ENCODE measurements around the gene UST.
"Not testable (repeated sequence)": the region's sequence is repeated elsewhere in the genome, so short reads cannot be mapped to it uniquely, and the experiment has no call there.

The UST gene

DNA sequence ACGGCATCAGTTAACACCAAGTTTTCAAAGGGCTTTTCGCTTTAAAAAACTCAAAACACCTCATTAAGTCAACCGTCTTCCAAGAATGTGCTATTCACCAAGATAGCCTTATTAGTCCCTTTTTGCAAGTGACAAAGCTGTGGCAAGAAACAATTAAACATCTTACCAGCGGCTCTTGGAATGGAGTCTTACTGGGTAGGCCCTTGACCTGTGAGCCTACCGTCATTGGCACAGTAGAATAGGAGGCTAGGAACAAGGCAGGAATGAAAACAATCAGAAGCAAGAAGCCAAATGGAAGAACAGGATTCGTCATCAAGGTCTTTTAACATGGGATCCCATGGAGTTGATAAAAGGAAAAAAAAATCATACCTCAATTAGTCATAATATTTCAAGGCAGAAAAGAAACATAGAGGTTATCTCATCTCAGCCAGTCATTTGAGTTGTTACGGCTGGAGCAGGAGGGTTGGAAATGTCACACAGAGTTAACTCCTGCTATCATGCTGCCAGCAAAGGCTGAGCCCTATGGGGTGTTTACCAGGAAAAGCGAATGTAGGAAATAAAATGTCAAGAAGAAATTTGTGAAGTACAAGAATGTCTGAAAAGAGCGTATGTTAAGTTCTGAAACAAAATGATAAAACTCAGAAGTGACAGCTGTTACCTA lies 236.4 kb downstream of the UST start:
- DNase-seq = no peak

DNA sequence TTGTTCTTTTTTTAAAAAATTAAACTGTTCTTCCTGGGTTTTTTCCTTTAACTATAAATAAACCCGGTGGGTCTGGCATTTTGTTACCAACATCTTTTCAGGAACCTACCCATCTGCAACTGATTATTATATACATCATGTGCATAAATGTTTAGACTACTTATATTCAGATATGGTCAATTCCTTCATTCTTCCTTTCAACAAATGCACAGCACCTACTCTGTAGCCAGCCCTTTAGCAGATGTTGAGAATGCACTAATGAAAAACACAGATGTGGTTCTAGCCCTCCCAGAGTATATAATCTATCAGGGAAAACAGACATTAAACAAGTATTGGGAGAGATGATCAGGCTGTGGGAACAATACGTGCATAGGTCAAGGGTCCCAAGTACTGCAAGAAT lies 237.1 kb downstream of the UST start:
- DNase-seq = no peak

DNA sequence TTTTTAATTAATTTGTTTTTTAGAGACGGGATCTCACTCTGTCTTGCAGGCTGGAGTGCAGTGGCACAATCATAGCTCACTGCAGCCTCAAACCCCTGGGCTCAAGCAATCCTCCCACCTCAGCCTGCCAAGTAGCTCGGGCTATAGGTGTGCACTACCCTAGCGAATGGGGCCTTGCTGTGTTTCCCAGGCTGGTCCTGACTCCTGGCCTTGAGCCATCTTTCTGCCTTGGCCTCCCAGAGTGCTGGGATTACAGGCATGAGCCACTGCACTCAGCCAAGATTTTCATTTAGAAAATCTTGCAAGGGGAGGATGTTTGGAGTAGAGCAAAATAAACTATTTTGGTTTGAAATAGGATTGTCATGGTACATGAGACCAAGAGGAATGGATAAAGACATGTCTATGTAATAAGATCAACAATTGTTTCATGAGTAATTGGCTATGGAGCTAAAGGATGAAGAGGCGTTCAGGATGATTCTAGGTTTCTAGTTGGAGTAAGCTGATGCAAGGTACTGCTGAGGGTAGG lies 237.8 kb downstream of the UST start:
- no peak for DNase-seq

DNA sequence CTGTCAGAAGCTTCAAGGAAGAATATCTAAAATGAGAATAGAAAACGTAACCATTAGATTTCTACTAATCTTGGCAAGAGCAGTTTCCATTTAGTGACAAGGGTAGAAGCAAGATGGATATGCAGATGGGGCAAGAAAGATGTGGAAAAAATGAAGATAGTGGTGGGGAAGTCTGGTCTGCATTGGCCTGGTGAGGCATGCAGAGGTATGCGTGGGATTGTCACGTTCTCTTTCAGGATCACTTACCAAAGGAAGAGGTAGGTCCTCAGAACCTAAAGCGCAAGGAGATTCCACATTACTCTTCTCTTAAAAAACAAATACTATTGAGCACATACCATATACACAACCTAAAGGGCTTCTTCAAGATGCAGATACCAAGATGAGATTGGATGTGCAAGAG lies 238.7 kb downstream of the UST start:
- DNase-seq = no peak

GRCh38 chr6:148986608-148987007 lies 239.8 kb downstream of the UST start:
- DNase-seq = no peak

DNA sequence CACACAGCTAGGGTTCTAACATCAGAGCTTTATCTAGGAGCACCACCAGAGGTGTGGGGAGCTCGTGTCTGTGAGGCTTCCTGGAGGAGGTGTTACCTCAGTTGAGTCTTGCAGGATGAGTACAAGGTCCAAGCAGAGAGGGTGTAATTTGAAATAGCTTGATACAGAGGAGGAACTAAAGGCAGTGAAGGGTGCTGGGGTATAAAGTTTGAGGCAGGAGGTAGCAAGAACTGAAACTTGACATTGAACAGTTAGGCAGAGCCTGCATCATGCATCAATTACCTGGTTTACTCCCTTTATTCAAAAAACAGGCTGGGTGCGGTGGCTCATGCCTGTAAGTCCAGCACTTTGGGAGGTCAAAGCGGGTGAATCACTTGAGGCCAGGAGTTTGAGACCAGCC lies 241.2 kb downstream of the UST start:
- DNase-seq = no peak

DNA sequence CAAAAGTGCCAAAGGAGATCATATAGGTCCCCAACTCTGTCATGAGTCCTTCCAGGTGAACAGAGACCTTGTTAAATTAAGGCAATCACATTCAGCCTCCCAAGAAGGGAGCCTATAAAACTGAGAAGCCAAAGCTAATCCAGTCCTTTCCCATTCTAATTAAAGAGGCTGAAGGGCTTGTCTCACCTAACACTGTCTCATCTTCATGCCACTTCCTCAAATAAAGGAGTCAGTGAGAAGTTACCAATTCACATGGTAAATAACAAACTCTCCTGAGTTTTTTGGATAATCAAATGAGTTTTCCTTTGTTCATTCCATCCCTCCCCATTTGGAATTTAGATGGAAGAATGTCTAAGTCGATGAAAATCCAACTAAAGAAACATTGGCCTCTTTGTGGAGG lies 242.8 kb downstream of the UST start:
- no peak for DNase-seq

GRCh38 chr6:148990403-148990802 lies 243.6 kb downstream of the UST start:
- DNase-seq = no peak

DNA sequence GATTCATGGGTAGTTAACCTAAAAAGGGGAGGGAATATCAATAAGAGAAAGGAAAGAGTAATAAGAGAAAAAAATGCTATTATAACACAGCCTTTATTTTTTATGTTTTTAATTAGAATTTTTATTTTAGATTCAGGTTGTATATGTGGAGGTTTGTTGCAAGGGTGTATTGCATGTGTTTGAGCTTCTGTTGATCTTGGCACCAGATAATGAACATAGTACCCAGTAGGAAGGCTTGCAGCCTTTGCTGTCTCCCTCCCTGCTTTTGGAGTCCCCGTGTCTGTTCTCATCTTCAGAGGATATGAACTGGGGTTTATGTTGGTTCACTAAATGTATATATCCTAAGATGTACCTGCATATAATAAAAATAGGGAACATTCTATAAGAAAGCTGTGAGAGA lies 250.0 kb downstream of the UST start:
- DNase-seq = no peak

DNA sequence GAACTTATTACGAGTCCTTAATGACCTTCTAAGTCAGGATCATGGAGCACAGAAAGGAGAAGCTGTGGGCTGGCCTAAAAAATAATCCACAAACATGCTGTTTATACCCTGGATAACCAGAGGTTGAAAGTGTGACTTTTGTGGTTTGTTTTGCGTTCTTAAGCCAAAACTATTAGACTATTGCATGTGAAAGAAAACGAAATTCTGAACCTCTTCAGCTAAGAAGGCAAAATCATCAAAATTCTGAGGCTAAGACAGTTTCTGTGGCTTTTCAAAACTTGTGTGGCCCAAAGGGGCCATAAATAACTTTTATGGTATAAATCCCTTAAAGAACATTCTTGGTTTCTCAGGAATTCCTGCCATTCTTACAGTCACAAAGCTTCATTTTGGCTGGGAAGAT lies 251.0 kb downstream of the UST start:
- no peak for DNase-seq

- no peak for DNase-seq
Measured at GRCh38 chr6:148998704-148999103, 251.9 kb downstream of the UST start.

DNA sequence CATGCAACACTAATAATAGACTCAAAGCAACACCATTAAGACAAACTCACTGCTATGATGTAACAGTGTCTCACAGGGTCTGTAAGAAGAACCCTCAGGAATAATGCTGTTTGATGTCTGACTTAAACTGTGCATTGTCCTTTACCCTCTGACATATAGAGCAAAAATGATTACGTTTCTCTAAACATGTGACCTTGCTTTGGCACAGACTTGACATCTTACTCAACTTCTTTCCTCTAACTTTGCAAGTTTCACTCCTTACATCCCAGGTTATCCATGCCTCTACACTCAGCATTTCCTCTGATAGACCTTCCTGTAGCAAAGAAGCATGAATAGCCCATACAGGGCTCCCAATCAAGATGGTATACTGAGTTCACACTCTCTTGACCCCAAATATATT lies 252.7 kb downstream of the UST start:
- DNase-seq = no peak

DNA sequence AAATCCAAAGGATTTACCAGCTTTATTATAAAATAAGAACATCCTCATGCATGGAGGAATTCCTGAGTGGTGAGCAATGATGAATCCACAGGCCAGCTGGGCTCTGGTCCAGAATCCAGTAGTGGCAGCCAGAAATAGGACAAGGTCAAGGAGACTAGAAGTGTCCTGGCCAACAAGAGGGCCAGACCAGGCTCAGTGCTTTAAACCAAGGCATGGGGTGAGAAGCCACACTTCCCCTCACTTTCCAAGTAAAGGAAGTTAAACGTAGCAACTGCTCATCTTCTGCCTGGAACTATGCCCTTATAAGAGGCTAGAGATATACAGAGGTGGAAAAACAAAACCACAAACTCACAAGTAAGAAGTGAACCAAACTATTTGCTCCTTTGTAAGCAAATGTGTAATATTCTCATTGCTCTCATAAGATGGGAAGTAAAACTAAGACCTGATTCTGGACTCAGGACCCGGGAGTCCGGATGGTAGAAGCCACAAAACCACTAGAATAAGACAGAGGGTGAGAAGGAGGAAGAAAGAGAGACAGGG lies 253.2 kb downstream of the UST start:
- DNase-seq = no peak

GRCh38 chr6:149001422-149001821 lies 254.6 kb downstream of the UST start:
- DNase-seq = no peak

DNA sequence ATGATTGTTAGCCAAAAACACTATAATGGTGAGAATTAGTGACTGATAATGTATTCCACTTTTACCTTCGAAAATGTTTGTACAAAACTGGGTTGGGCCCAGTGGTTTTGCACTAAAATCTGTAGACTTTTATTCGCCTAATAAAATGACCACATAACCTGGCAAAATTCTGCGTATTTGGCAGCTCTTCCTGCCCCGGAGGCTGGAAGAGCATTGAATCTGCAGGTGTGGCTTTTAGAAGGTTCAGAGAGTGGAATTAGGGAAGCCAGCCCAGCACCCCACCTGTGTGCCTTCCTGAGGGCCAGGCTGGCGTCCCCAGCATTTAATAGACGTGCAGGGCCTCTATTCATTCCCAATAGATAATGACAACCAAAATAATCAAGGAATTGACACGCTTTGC lies 256.7 kb downstream of the UST start:
- DNase-seq = no peak

GRCh38 chr6:149004664-149005063 lies 257.8 kb downstream of the UST start:
- no peak for DNase-seq

GRCh38 chr6:149006236-149006635 lies 259.4 kb downstream of the UST start:
- DNase-seq = not testable (repeated sequence)

DNA sequence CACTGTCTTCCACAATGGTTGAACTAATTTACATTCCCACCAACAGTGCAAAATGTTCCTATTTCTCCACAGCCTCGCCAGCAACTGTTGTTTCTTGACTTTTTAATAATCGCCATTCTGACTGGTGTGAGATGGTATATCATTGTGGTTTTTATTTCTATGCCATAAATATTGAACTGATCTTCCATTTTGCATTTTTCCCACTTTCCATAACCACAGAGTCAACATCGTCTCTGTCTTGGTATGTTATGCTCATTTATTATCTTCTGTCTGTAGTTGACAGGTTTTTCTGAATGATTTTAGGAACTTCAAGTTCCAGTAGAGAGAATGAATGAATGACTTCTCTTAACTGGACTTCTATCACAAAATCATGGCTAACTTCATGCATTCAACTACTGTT lies 259.8 kb downstream of the UST start:
- no peak for DNase-seq

DNA sequence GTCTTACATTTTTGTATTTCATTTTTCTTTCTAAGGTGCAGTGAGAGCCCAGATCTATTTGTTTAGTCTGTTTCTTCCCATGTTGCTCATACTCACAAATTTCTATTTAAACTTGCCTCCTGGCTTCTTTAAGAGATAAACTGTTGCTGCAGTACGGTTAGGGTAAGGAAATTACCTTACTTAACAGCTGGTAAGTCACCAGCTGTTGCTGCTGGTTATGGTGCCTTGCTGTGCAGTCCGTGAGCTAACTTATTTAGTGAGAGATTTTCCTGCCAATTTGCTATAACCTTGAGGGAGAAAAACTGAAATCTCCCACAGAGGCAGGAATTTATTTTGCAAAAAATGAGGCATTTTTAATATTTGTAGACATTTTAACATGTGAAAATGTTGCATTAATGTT lies 261.0 kb downstream of the UST start:
- DNase-seq = no peak

DNA sequence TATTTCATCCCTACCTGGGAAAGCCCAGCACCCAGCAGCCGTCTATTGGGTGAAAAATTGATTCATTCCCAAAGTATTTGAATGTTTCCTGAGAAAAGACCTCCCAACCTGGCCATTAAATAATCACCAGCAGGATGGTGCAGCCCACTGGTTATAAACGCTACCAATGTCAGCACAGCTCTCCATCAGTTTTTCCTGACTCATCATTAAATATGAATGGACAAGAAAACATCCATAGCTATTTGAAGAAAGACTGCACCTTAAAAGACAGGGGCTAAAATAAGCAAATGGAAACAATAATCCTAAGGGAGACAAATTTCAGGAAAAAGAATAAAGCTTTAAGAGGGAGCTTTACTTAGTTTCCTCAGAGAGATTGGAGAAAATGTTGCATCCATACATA lies 261.9 kb downstream of the UST start:
- no peak for DNase-seq

DNA sequence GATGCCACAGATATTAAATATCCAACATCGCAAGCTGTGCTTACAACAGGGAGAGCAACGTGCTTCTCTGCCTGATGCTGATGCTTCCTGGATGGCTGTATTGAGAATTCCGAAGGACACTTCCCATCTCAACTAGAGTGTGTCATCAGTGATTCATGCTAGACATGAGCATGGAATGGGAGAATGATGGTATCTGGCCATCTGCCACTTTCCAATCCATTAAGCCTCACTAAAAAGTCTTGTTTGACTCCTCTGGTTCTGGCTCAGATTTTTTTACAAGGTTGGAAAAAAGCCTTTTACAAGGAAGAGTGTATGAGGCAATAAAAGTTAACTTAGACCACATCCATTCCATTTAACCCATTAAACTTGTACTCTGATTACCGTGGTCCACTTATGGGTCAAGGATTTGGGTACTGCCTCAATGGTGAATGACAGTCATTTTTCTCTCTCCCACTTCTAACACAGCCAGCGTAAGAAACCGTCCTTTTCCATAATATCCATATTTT lies 265.3 kb downstream of the UST start:
- no peak for DNase-seq

- no peak for DNase-seq
Measured at GRCh38 chr6:149013586-149014344, 266.9 kb downstream of the UST start.

DNA sequence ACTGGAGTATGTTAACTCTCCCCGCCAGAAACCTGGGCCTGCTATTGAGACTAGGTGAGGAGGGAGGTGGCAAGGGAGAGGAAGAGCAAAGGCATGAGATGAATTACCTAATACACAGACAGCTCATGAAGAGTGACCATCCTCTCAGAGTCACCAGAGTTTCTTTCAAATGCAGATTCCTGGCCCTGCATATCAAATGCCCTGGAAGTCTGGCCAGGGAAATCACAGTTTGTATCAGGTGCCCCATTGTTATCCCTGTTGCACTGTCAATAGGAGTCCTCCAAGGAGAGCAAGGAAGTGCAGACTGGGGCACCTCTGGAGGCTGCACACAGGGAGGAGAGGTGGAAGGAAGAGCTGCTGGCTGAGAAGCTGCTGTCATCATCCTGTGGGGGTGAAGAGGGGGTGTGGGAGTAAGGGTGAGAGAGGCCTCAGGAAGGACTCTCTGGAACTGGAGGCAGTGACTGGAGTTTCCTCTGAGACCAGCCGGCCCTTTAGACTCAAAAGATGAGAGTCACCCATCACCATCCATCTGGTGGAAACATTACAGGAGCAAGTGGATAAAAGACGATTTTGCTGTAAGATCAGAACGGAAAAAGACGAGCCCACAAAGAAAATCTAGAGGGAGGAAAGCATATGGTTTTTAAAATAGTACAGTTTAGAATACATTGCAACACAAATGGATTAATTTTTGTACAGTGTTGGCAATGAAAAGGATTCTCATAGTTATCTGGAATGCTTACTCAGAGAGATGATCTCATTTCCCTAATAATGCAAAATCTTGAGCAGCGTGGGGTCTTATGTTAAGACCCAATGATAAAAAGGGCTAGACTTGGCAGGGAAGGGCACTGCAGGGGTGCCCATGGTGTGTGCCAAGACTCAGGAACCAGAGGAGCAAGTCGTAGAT lies 268.1 kb downstream of the UST start:
- DNase-seq = no peak

All from activated effector memory CD4-positive, alpha-beta T cell treated with anti-CD3 and anti-CD28 coated beads, Interleukin-2, amount 50 U/mL, for 16 hours (primary cell).